Retina (tissue), 1 donor: ENCODE measurements around the gene URI1.
"Not testable (repeated sequence)": the region's sequence is repeated elsewhere in the genome, so short reads cannot be mapped to it uniquely, and the experiment has no call there.

Experiments used
- DNase-seq: peaks from one replicate; pipeline ENCODE4 v3.0.0-alpha.2; 2016

The URI1 gene

DNA sequence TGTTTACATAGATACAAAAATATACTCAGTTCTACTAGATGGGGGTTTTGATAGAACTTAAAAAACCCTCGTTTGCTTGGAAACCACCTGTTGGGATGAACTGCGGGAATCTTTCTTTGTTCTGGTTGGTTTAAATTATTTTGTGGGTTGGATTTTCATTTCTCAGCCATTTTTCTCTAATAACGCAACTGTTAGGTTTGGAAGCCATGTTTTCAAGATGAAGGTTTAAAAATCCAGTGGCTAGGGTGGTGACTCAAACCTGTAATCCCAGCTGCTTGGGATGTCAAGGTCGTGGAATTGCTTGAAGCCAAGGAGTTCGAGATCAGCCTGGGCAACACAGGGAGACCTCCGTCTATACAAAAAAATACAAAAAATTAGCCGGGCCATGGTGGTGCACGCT, 1.6 kb downstream of the URI1 start:
- DNase-seq = no peak

DNA sequence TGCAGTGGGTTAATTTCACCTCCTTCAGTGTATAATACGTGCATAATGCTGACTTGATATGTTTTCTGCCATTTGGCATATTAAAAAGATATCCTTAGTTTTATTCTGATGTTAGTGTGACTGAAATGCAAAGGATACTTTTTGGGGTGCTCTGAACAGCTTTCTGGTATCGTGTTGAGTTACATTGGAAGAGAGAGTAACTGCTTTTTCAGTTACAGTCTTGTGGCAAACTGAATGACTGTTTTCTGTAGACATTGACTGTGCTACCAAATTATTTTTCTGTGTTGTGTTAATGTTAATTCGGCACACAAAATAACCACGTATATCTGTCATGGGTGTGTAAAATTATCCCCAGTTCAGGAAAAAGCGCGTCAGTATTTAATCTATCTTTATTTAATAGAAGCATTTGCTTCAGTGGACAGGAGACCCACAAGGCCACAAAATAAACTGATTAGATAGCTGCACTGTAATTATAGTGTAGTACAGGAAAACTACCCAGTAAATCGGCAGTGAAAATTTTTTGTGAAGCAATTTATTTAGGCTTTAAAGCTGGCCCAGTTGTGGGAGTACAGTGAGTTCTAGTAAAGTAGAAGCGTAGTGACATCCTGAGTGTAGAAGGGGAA, 2.5 kb downstream of the URI1 start:
- DNase-seq = no peak

DNA sequence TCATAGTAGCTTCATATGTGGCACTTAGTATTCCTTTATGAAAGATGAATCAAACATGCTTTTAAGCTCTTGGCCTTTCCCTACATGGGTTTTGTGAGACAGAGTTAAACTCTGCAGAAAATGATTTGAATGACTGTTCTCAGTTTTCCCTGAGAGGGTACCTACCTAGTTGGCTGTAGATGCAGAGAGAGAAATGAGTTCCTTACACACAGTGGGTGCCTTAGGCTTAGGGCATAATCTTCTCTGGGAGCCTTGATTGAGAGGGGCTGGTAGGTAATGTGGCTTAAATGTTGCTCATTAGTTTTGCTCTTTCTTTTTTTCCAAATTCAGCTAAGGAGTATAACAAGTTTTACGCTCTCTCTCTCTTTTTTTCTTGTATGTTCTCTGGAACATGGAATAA, 3.0 kb downstream of the URI1 start:
- DNase-seq = no peak

GRCh38 chr19:29945433-29945832, 3.4 kb downstream of the URI1 start:
- no peak for DNase-seq

- no peak for DNase-seq
These were observed 4.6 kb downstream of the URI1 start for GRCh38 chr19:29946645-29947044.

DNA sequence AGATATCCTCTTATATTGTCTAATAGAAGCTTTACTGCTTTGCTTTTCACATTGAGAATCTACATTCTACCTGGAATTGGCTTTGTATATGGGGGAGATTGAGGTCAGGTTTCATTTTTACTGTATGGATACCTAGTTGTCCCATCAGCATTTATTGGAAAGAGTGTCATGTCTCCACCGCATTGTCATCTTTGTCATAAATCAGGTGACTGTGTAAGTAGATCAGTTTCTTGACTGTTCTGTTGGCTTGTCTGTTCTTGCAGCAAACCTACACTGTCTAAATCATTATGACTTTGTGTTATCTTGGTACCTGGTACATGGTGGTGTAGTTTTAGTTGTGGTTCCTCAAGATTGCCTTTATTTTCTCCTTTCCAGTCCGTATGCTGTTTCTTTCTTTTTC, 5.8 kb downstream of the URI1 start:
- DNase-seq = no peak

DNA sequence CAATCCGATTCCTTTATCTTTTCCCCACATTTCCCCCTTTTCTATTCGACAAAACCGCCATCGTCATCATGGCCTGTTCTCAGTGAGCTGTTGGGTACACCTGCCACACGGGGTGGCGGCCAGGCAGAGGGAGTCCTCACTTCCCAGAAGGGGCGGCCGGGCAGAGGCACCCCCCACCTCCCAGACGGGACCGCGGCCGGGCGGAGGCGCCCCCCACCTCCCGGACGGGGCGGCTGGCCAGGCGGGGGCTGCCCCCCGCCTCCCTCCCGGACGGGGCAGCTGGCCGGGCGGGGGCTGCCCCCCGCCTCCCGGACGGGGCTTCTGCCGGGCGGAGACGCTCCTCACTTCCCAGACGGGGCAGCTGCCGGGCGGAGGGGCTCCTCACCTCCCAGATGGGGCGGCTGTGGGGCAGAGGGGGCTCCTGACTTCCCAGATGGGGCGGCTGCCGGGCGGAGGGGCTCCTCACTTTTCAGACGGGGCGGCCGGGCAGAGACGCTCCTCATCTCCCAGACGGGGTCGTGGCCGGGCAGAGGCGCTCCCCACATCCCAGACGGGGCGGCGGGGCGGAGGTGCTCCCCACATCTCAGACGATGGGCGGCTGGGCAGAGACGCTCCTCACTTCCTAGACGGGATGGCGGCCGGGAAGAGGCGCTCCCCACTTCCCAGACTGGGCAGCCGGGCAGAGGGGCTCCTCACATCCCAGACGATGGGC, 6.9 kb downstream of the URI1 start:
- not testable (repeated sequence) for DNase-seq

- DNase-seq = no peak
These were observed 10.1 kb downstream of the URI1 start for GRCh38 chr19:29952177-29952576.

GRCh38 chr19:29952646-29953045, 10.6 kb downstream of the URI1 start:
- no peak for DNase-seq

GRCh38 chr19:29953352-29954247, 11.6 kb downstream of the URI1 start:
- no peak for DNase-seq

DNA sequence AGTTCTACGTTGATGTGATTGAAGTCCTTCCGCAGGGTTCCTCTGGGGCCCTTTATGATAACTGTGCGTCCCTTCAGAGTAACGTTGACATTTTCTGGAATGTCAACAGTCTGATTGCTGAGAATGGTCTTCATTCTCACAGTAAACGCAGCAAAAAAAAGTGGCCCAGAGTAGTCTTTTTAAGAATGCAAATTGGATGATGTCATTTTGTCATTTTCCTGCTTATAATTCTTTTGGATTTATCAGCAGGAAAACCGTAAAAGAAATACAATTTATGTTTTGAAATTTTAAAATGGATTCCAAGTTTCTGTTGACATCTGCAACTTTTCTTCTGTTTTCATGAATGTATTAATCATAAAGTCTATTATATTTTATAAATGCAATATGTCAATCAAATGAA, 14.8 kb downstream of the URI1 start:
- no peak for DNase-seq

DNA sequence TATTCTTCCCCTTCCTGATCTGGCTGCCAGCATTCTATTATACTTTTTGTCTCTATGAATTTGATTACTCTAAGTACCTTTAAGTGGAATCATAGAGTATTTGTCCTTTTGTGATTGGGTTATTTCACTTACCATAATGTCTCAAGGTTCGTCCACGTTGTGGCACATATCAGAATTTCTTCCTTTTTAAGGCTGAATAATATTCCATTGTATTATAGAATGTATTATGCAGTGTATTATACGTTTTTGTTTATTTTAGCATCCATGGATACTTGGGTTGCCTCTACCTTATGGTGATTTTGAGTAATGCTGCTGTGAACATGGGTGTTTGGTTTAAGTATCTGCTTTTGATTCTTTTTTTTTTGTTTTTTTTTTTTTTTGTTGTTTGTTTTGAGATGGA, 19.3 kb downstream of the URI1 start:
- no peak for DNase-seq

GRCh38 chr19:29962793-29963192, 20.8 kb downstream of the URI1 start:
- no peak for DNase-seq

GRCh38 chr19:29963576-29963975, 21.5 kb downstream of the URI1 start:
- DNase-seq = no peak

- no peak for DNase-seq
These were observed 22.1 kb downstream of the URI1 start for GRCh38 chr19:29964171-29964570.

DNA sequence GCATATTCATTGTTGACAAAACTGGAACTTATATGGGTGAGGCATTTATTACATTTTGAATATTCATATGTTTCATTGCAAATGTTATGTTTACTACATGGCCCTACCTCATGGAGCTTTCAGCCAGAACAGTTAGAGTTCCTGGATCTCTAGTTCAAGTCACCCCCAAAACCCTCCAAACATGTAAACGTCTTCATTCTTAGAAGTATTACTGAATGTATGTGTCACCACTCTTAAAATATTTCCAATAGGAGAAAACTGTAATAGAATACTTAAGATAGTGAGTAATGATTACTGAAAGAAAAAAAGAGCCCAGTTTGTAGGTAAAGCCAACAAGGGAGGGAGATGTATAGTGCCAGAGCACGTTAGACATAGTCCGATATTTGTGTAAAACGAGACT, 23.5 kb downstream of the URI1 start:
- DNase-seq = no peak

DNA sequence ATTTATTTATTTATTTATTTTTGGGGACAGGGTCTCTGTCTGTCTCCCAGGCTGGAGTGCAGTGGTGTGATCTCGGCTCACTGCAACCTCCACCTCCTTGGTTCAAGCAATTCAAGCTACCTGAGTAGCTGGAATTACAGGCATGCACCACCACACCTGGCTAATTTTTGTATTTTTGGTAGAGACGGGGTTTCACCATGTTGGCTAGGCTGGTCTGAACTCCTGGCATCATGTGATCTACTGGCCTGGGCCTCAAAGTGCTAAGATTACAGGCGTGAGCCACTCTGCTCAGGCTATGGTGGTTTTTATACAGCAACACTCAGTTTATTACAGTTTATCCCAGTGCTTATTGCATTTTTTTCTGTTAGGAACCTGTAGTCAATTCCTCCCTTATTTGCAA, 24.1 kb downstream of the URI1 start:
- not testable (repeated sequence) for DNase-seq

DNA sequence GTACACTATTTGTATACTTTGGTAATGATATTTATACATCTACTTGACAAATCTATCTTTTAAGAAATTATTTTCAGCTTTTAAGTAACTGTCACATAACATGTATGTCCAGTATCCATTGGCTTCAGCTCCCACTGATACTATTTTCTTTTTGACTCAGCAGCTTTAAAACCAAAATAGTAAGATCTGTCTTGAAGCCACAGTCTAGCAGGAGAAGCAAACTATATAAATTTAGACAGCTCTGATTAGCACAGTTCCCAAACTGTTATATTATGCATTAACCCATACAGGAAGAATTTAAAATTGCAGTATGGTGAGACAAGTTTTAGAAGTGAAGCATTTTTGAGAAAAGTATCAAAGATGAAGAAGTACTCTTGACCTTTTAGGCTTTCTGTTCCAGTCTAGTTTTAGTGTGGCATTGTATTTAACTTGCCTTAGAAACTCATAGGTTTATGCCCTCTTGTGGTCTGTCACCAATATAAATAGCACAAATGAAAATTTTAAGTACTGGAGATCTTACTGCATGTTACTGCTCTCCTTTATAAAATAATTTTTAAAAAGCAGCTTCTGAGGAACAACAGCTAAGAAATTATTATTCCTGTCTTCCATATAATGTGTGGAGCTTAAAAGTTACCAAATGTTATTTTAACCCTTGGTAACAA, 24.7 kb downstream of the URI1 start:
- no peak for DNase-seq

DNA sequence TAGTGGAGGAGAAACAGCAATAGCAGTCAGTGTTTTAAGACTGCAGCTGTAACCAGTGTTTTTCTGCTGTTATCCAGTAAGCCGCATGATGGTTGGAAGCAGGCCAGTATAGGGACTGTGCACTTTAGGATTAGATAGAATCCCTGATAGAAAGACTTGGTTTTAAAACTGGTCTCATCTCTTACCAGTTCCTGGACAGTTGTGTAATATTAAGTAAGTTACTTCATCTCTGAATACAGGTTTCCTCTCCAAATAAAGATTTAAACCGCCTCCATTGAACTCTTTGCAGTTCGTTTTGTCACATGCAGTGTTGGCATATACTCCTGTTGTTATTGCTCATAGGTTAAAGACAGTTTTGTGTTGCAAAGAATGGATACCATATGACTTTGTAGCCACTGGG, 25.6 kb downstream of the URI1 start:
- DNase-seq = no peak

DNA sequence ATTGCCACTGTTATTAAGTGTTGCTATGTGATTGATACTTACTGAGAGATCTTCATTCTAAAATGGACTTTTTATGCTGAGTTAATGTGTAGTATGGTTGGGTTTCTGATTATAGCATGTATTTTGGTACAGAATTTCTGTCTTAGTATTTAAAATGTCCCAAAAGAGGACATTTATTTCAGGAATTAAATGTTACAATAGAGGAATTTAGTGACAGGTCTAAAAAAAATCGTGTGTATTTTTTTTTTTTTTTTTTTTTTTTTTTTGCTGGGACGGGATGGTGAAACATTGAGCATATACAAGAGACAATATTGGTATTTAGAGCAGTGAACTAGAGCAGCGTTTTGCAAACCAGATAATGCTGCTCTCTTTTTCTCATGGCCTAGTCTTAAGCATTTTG, 27.9 kb downstream of the URI1 start:
- no peak for DNase-seq

DNA sequence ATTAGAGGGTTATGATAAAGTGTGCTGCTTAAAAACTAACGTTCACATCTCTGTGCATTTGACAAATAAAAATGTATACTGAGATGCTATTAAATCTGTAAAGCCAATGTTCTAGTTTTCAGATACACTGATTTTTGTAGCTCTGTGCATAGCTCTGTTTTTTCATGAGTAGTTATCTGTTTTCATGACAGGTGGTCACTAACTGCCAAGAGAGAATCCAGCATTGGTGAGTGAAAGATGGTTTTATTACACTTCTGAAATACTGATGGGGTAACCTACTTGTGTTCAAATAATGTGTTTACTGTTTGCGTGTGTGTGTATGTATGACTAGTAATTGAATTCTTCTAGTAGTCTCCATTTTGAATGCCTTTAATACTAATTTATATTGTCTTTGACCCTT, 29.0 kb downstream of the URI1 start:
- DNase-seq = no peak

DNA sequence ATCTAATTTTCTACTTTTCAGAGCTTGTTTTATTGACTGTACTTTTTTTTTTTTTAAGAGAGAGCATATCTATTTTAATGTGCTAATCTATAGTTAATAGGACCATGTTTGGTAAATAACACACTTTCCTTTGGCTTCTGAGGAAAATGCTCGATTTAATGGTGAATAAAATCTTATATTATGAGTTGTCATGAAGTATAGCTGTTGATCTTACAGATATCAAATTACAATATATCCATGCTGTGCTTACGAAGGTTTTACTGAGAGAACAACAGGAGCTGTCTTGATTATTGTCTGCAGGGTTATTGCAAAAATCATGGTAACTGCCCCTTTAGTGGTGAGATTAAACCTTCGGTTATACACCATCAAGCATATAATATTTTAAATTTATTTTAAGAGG, 29.6 kb downstream of the URI1 start:
- no peak for DNase-seq

- DNase-seq = no peak
These were observed 32.7 kb downstream of the URI1 start for GRCh38 chr19:29974701-29975100.
